HG03342 (cell line): ENCODE measurements around the gene SUMO4.

Source experiments
- ATAC-seq: cut with Tn5 transposase; IDR thresholded peaks from one replicate; pipeline ENCODE4 v1.9.1; 2021; ENCODE audit warnings: mild to moderate bottlenecking, moderate library complexity; ENCODE audit not compliant: unreplicated experiment

SUMO4 gene

DNA sequence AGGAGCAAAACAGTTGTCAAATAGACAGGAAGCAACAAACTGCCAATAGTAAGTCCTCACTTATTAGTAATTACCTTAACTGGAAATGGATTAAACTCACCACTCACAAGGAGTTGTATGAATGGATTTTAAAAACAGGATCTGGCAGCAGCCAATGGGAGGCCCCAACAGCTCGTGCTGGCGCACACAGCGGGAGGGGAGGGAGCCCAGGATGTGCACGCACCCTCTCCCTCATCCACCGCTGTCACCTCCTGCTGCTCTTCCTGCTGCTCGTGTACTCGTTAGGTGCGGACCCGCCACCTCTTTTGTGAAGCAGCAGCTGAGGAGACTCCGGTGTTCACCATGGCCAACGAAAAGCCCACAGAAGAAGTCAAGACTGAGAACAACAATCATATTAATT, at the start of gene SUMO4:
TSS of gene SUMO4 (plus strand) at position 213 of the 400 bp plus-strand sequence. CDS start at position 343, 130 bp downstream.
- ATAC-seq: no peak

- ATAC-seq: no peak
Observed at GRCh38 chr6:149354009-149354408, 46.1 kb upstream of the SUMO4 start.

DNA sequence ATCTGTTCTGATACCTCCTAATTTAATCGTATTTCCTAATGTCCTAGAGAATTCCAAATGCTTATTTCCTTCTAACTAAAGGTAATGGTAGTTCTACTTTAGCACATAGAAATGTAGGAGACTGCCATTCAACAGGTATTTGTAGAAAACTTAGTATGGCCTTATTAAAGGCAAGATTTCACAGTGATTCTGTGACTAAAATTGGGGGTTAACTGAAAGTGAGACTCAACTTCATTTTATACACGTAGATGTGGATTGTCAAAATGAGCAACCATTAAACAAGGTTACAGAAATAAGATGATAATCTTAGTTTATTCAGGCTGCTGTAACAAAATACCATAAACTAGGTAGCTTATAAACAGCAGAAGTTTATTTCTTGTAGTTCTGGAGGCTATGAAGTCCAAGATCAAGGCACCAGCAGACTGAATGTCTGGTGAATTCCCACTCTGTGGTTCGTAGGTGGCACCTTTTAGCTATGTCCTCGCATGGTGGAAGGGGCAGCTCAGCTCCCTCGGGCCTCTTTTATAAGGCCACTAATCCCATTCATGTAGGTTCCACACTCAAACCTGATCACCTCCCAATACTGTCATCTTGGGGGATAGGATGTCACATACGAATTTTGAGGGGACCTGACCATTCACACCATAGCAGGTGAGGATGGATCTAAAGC, 43.8 kb upstream of the SUMO4 start:
- ATAC-seq: no peak

- no peak for ATAC-seq
Observed at GRCh38 chr6:149357726-149358538, 42.1 kb upstream of the SUMO4 start.

DNA sequence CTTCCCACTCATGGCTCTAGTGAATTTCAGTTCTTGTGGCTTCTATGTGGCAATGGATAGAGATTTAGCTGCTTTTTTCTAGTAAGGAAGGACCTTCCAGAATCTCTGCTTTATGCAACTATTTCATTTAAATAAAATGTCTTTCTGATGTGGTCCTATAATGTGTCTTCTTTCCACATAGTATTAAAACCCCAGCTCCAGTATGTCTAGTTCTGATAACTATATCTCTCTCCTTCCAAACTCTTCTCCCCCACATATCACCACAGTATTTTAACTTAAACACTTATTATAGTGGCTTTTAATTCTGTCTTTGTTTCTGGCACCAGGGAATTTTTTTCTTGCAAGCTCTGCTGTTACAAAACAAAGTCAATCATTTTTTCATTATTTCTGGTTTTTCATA, 40.6 kb upstream of the SUMO4 start:
- ATAC-seq: no peak

- ATAC-seq: no peak
Observed at GRCh38 chr6:149360536-149360935, 39.5 kb upstream of the SUMO4 start.

GRCh38 chr6:149362289-149362688, 37.8 kb upstream of the SUMO4 start:
- no peak for ATAC-seq

GRCh38 chr6:149363154-149363553, 36.9 kb upstream of the SUMO4 start:
- no peak for ATAC-seq

GRCh38 chr6:149364557-149364956, 35.5 kb upstream of the SUMO4 start:
- no peak for ATAC-seq

- ATAC-seq: no peak
Observed at GRCh38 chr6:149365197-149365596, 34.9 kb upstream of the SUMO4 start.

GRCh38 chr6:149366267-149366921, 33.7 kb upstream of the SUMO4 start:
- ATAC-seq: no peak

- no peak for ATAC-seq
Observed at GRCh38 chr6:149368065-149368464, 32.0 kb upstream of the SUMO4 start.

- ATAC-seq: no peak
Observed at GRCh38 chr6:149371154-149371553, 28.9 kb upstream of the SUMO4 start.

GRCh38 chr6:149372062-149372461, 28.0 kb upstream of the SUMO4 start:
- ATAC-seq: no peak

DNA sequence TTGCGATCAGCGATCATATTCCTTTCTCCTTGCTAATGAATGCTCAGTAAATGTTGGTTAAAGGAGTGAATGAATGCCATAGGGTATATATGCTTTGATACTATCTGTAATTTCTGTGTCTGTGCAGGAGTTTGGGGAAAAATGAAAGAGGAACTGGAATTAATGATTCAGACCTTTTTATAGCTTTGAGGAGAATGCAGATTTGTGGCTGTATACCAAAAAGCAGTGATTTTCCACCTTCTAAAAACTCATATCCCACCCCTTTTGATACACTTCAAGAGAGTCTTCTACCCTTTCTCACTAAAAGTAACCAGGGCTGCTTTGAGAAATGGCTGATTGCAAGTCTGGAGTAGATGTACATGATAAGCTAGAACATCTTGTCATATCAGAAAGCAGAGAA, 26.6 kb upstream of the SUMO4 start:
- ATAC-seq: no peak

DNA sequence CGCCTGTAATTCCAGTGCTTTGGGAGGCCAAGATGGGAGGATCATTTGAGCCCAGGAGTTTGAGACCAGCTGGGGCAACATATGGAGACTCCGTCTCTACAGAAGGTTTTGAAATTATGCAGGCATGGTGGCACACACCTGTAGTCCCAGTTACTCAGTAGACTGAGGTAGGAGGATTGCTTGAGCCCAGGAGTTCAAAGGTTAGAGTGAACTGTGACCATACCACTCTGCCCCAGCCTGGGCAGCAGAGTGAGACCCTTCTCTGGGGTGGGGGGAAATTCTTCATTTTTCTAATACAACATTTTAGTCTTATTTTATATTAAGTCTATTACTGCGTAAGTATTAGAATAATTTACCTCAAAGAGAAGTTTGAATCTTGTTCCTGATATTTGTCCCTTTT, 20.1 kb upstream of the SUMO4 start:
- ATAC-seq: no peak

GRCh38 chr6:149380523-149380922, 19.5 kb upstream of the SUMO4 start:
- no peak for ATAC-seq

DNA sequence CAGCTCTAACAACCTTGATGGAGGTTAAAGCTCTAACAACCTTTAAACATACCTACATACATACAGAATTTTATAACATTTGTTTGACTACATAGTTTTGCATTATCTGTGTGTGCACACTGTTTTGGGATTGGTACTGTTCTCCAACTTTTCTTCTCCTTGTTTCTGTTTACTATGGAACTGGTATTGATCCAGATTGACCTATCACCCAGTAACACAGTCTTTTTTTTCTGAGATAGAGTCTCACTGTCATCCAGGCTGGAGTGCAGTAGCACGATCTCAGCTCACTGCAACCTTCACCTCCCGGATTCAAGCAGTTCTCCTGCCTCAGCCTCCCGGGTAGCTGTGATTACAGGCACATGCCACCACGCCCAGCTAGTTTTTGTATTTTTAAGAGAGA, 16.7 kb upstream of the SUMO4 start:
- ATAC-seq: no peak

DNA sequence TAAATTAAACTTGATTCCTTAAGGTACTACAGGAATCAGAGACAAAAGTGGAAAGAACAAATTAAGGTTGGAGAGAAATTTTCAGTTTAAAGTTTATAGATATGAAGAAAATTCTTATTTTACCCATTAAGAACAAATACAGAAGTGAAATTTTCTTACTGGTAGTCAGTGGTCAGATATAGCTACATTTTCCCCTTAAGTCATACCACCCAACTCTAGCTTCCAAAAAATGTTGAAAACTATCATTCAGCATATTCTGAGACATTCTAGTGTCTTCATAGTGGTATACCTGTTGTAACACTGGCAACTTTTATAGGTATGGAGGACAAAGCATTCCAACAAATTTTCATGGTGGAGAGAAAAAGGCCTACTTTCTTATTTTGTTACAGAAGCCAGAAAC, 15.6 kb upstream of the SUMO4 start:
- no peak for ATAC-seq

GRCh38 chr6:149385998-149386646, 13.9 kb upstream of the SUMO4 start:
- ATAC-seq: no peak

GRCh38 chr6:149387779-149388512, 12.1 kb upstream of the SUMO4 start:
- ATAC-seq: no peak
